SK-N-MC (cell line): ENCODE measurements around the gene GCK.

Experiments
- DNase-seq: peaks from one replicate; pipeline ENCODE4 v3.0.0-alpha.2; 2011; ENCODE audit warnings: low read depth, low spot score
- H3K27ac ChIP-seq: fragments of 200-600 bp; sonication (generic); 2 replicates; pipeline ENCODE4 v1.5.1; 2016; ENCODE audit warnings: mixed run types
- H3K36me3 ChIP-seq: fragments of 200-600 bp; sonication (generic); 2 replicates; pipeline ENCODE4 v1.6.1; 2017; ENCODE audit warnings: antibody characterized with exemption, low read length, mixed read lengths; ENCODE audit not compliant: insufficient read depth
- H3K4me3 ChIP-seq: fragments of 200-600 bp; sonication (generic); 2 replicates; pipeline ENCODE4 v1.5.1; 2016
- H3K9ac ChIP-seq: fragments of 200-600 bp; sonication (generic); 2 replicates; pipeline ENCODE4 v1.8.0; 2017; ENCODE audit warnings: mixed run types, mixed read lengths; ENCODE audit not compliant: insufficient read length
- H3K9me3 ChIP-seq: fragments of 200-600 bp; sonication (generic); 2 replicates; pipeline ENCODE4 v1.6.1; 2017; ENCODE audit warnings: low read depth, mild to moderate bottlenecking, antibody characterized with exemption, low read length, moderate library complexity, mixed read lengths
- EZH2 ChIP-seq: fragments of 200-600 bp; sonication (generic); IDR thresholded peaks from one replicate; pipeline ENCODE4 v1.6.1; 2017; ENCODE audit warnings: antibody characterized with exemption
- FOXP2 ChIP-seq: optimal IDR thresholded peaks from 2 replicates; pipeline ENCODE3; 2011; ENCODE audit warnings: mild to moderate bottlenecking, moderate library complexity; ENCODE audit not compliant: insufficient read depth; ENCODE audit errors: extremely low read length, control extremely low read depth
- POLR2AphosphoS5 ChIP-seq: IDR thresholded peaks from 2 replicates; pipeline ENCODE4 v1.6.1; 2012; ENCODE audit warnings: mild to moderate bottlenecking, low read depth, low read length, borderline replicate concordance

Gene GCK

GRCh38 chr7:44094365-44094764, 94.9 kb downstream of the GCK start:
- DNase-seq: no peak
- Histone ChIP-seq H3K27ac (no peak overlapping the region), H3K36me3 (no peaks in the 10 kb centered on the region), H3K9ac (no peak overlapping the region), H3K9me3 (no peaks in the 10 kb centered on the region), H3K4me3 (no peak overlapping the region)
- TF ChIP-seq FOXP2: no peak
- TF ChIP-seq EZH2: no peak
- TF ChIP-seq POLR2AphosphoS5: no peak
